Astrocyte (in vitro differentiated cells and primary cell): ENCODE results near the gene PER2. TPM values are rescaled to one million over a fixed set of nuclear protein-coding genes. Genes with fewer than 3 reads are reported as not detected.

Experiments
- DNase-seq: peaks from one replicate; pipeline ENCODE4 v3.0.0-alpha.2; 2010; ENCODE audit warnings: low read depth
- FAIRE-seq: peaks from 2 replicates; lab custom pipeline; 2011; peaks lifted over from hg19 to GRCh38; lab: Jason Lieb, UNC
- H2AFZ ChIP-seq: 2 replicates; pipeline ENCODE4 v1.6.0; 2012; ENCODE audit warnings: low read depth, low read length, inconsistent platforms
- H3K27ac ChIP-seq: 2 replicates; pipeline ENCODE4 v1.5.1; 2011; ENCODE audit warnings: low read depth, low read length, inconsistent platforms
- H3K27me3 ChIP-seq: 2 replicates; pipeline ENCODE4 v1.6.0; 2011; ENCODE audit warnings: low read length, inconsistent platforms; ENCODE audit not compliant: insufficient read depth
- H3K36me3 ChIP-seq: 2 replicates; pipeline ENCODE4 v1.5.1; 2011; ENCODE audit warnings: low read length, inconsistent platforms; ENCODE audit not compliant: insufficient read depth
- H3K4me1 ChIP-seq: 2 replicates; pipeline ENCODE4 v1.5.1; 2011; ENCODE audit warnings: low read length, inconsistent platforms; ENCODE audit not compliant: insufficient read depth
- H3K4me2 ChIP-seq: 2 replicates; pipeline ENCODE4 v1.6.0; 2012; ENCODE audit warnings: low read length, inconsistent platforms
- H3K4me3 ChIP-seq: 2 replicates; pipeline ENCODE4 v1.5.1; 2011; ENCODE audit warnings: low read depth, mild to moderate bottlenecking, low read length, inconsistent platforms; ENCODE audit not compliant: insufficient read depth
- H3K79me2 ChIP-seq: 2 replicates; pipeline ENCODE4 v1.6.0; 2012; ENCODE audit warnings: mild to moderate bottlenecking, low read length, inconsistent platforms; ENCODE audit not compliant: insufficient read depth
- H3K9ac ChIP-seq: 2 replicates; pipeline ENCODE4 v1.6.0; 2012; ENCODE audit warnings: mild to moderate bottlenecking, low read length, inconsistent platforms
- H3K9me3 ChIP-seq: 2 replicates; pipeline ENCODE4 v1.5.1; 2012; ENCODE audit warnings: low read depth, mild to moderate bottlenecking, low read length, inconsistent platforms; ENCODE audit not compliant: insufficient read depth
- H4K20me1 ChIP-seq: 2 replicates; pipeline ENCODE4 v1.6.0; 2012; ENCODE audit warnings: low read length, inconsistent platforms; ENCODE audit not compliant: insufficient read depth
- H3K27ac Mint-ChIP-seq: one replicate; pipeline ENCODE4 v1.8.0; 2021; ENCODE audit warnings: mild to moderate bottlenecking, mixed read lengths; ENCODE audit not compliant: unreplicated experiment
- H3K27me3 Mint-ChIP-seq: one replicate; pipeline ENCODE4 v1.8.0; 2021; ENCODE audit warnings: low read depth, mixed read lengths; ENCODE audit not compliant: unreplicated experiment
- H3K36me3 Mint-ChIP-seq: one replicate; pipeline ENCODE4 v1.8.0; 2021; ENCODE audit warnings: low read depth, mixed read lengths; ENCODE audit not compliant: unreplicated experiment
- H3K4me1 Mint-ChIP-seq: one replicate; pipeline ENCODE4 v1.8.0; 2021; ENCODE audit warnings: low read depth, mixed read lengths; ENCODE audit not compliant: unreplicated experiment
- H3K4me3 Mint-ChIP-seq: one replicate; pipeline ENCODE4 v1.8.0; 2021; ENCODE audit warnings: mild to moderate bottlenecking, moderate library complexity, mixed read lengths; ENCODE audit not compliant: unreplicated experiment
- H3K9me3 Mint-ChIP-seq: one replicate; pipeline ENCODE4 v1.8.0; 2021; ENCODE audit warnings: mild to moderate bottlenecking, mixed read lengths; ENCODE audit not compliant: unreplicated experiment
- CTCF ChIP-seq: IDR thresholded peaks from 2 replicates; pipeline ENCODE4 v1.5.1; 2011; ENCODE audit warnings: low read depth, mild to moderate bottlenecking, inconsistent platforms, low read length, moderate library complexity; ENCODE audit not compliant: insufficient read depth
- EZH2 ChIP-seq: IDR thresholded peaks from 2 replicates; pipeline ENCODE4 v1.6.1; 2012; ENCODE audit warnings: mild to moderate bottlenecking, low read length, inconsistent platforms; ENCODE audit not compliant: insufficient read depth
- total RNA-seq: library from RNA; stranded (reverse); gene quantifications from 2 replicates; pipeline ENCODE4 v1.2.1, GENCODE V29; 2021

Gene PER2
- total RNA-seq, 1 donor from 2014 or later = 2.0 TPM

- FAIRE-seq (no peak), DNase-seq (no peak)
- Mint-ChIP-seq H3K27ac (no peak overlapping the region), H3K36me3 (peaks cover 4% of the 10 kb centered on the region), H3K9me3 (peaks cover 4% of the 10 kb centered on the region), H3K27me3 (peaks cover 39% of the 10 kb centered on the region), H3K4me3 (no peak overlapping the region), H3K4me1 (peaks cover 8% of the 10 kb centered on the region)
- TF ChIP-seq CTCF (no peak), EZH2 (no peak)
- H3K9ac ChIP-seq = no peak overlapping the region
- no peak overlapping the region for H3K4me2 ChIP-seq
- no peaks in the 10 kb centered on the region for H3K79me2 ChIP-seq
- no peaks in the 10 kb centered on the region for H4K20me1 ChIP-seq
- H3K36me3 ChIP-seq = no peaks in the 10 kb centered on the region
- no peaks in the 10 kb centered on the region for H3K4me1 ChIP-seq
- no peak overlapping the region for H2AFZ ChIP-seq
- peaks cover 5% of the 10 kb centered on the region for H3K9me3 ChIP-seq
- H3K27me3 ChIP-seq = peaks cover 13% of the 10 kb centered on the region
- H3K4me3 ChIP-seq = no peak overlapping the region
- no peak overlapping the region for H3K27ac ChIP-seq
Observed at GRCh38 chr2:238237431-238238135, 50.8 kb downstream of the PER2 start.

- Mint-ChIP-seq H3K9me3 (peaks cover 8% of the 10 kb centered on the region), H3K27me3 (peaks cover 37% of the 10 kb centered on the region), H3K4me3 (no peak overlapping the region), H3K27ac (no peak overlapping the region), H3K4me1 (peaks cover 8% of the 10 kb centered on the region), H3K36me3 (peaks cover 4% of the 10 kb centered on the region)
- no peak for TF ChIP-seq EZH2
- TF ChIP-seq CTCF = no peak
- H3K9ac ChIP-seq = no peak overlapping the region
- peaks cover 13% of the 10 kb centered on the region for H3K27me3 ChIP-seq
- DNase-seq (no peak), FAIRE-seq (no peak)
- H2AFZ ChIP-seq = no peak overlapping the region
- H3K4me1 ChIP-seq = peaks cover 2% of the 10 kb centered on the region
- no peak overlapping the region for H3K27ac ChIP-seq
- peaks cover 5% of the 10 kb centered on the region for H3K9me3 ChIP-seq
- no peaks in the 10 kb centered on the region for H3K36me3 ChIP-seq
- H3K79me2 ChIP-seq = no peaks in the 10 kb centered on the region
- H3K4me2 ChIP-seq = no peak overlapping the region
- no peak overlapping the region for H3K4me3 ChIP-seq
- no peaks in the 10 kb centered on the region for H4K20me1 ChIP-seq
Observed at GRCh38 chr2:238236571-238236970, 51.8 kb downstream of the PER2 start.

GRCh38 chr2:238235856-238236255 is 52.6 kb downstream of the PER2 start:
- Histone ChIP-seq H3K27ac (no peak overlapping the region), H3K27me3 (peaks cover 9% of the 10 kb centered on the region), H3K4me2 (no peak overlapping the region), H3K9ac (no peak overlapping the region), H3K36me3 (no peaks in the 10 kb centered on the region), H4K20me1 (no peaks in the 10 kb centered on the region), H3K4me3 (no peak overlapping the region), H2AFZ (no peak overlapping the region), H3K4me1 (peaks cover 5% of the 10 kb centered on the region), H3K79me2 (no peaks in the 10 kb centered on the region), H3K9me3 (peaks cover 5% of the 10 kb centered on the region)
- Mint-ChIP-seq H3K36me3 (peaks cover 4% of the 10 kb centered on the region), H3K4me1 (peaks cover 8% of the 10 kb centered on the region), H3K4me3 (no peak overlapping the region), H3K9me3 (peaks cover 8% of the 10 kb centered on the region), H3K27ac (no peak overlapping the region), H3K27me3 (peaks cover 38% of the 10 kb centered on the region)
- FAIRE-seq = no peak
- TF ChIP-seq EZH2 (no peak), CTCF (no peak)
- no peak for DNase-seq
